Superior temporal gyrus (tissue), 1 donor: ENCODE data around the gene NBEA.
A peak's percentile ranks its signal among the peaks of the same experiment; 100 is the strongest.
"Not testable (repeated sequence)": the region's sequence is repeated elsewhere in the genome, so short reads cannot be mapped to it uniquely, and the experiment has no call there.

Experiments
- DNase-seq: peaks from one replicate; pipeline ENCODE4 v3.0.0-alpha.2; 2016; ENCODE audit errors: extremely low spot score

The NBEA gene

DNA sequence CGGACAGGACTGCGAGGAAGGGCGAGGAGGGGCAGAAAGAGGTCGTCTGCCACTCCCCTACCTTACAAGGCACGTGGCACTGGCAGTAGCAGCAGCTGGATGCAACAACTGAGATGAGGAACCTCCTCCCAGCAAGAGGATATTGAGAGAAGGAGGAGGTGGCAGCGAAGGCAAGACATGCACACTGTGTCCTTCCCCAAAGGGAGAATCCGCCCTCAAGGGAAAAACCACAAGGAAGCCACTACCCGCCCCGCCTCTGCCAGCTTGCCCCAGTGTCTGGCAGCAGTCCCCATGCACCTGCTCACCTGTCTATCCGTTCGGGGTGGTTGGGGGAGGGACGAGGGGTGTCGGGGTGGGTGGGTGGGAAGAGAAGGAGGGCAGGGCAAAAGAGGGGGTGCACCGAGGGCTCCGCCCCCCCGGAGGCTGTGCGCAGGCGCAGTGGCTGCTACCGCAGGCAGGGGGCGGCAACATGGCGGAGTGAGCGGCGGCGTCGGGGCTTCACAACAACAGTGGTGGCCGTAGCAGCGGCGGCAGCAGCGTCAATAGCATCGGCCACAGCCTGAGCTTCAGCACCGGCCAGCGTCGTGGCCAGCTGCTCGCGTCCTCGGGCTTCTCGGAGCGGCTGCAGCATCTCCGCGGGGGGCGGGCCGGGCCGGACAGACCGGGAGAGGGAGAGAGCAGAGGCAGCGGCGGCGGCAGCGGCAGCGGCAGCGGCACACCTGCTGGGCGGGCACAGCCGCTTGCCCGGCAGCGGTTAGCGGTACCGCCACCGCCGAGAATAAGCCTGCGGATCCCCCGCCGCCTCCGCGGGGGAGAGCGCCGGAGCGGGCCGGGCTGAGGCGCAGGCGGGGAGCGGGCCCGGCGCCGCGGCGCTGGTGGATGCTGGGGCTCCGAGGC lies at the start of gene NBEA:
NBEA (plus strand) TSS at position 436 of the 897 bp plus-strand sequence. CDS start 551 bp downstream, outside the sequence.
- DNase-seq: peak; percentile 80

DNA sequence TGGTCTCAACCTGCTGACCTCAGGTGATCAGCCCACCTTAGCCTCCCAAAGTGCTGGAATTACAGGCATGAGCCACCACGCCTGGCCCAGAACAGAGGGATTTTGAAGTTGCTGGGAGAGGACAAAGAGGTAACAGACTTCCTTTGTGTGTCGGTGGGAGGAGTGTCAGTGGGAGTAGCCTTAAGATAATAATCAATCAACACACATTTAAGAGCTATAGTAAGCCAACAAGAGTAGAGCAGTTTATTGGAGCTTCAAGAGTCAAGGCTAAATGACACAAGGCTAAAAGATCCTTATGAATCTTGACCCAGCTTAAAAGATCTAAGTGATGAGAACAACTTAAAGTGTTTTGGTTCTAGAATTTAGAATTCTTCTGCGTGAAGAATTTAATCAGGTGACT lies 47.3 kb upstream of the NBEA start:
- DNase-seq: no peak

DNA sequence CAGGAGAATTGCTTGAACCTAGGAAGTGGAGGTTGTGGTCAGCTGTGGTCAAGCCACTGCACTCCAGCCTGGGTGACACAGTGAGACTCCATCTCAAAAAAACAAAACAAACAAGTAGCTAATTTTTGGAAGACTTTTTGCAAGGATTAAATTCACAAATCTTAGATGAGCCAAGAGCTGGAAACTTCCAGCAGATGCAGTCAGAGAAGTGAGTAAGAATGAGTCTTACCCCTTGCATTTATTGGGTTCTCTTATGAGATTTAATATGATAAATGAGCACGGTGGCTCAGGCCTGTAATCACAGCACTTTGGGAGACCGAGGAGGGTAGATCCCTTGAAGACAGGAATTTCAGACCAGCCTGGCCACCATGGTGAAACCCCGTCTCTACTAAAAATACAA lies 44.9 kb upstream of the NBEA start:
- DNase-seq: no peak

GRCh38 chr13:34899888-34900287 lies 42.2 kb upstream of the NBEA start:
- DNase-seq: no peak

DNA sequence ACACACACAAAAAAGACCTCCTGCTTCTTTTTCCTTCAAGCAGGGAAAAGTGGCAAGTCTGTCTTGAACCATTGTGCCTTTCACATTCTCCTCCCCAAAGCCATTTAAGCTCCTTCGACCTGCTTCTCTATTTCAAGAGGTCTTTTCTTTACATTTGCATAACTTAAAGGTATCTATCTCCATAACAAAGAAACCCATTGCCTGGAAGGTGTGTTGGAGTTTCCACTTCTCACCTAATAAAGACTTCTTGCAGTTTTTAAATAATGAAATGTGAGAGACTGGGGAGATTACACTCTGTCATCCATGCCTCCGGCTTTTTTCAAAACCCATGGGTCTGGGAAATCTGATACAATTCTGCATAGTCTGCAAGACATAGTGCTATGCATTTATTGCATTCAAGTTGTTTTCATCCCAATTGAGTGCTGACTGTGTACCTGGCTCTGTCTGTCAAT lies 41.8 kb upstream of the NBEA start:
- no peak for DNase-seq

GRCh38 chr13:34901572-34901971 lies 40.5 kb upstream of the NBEA start:
- no peak for DNase-seq

DNA sequence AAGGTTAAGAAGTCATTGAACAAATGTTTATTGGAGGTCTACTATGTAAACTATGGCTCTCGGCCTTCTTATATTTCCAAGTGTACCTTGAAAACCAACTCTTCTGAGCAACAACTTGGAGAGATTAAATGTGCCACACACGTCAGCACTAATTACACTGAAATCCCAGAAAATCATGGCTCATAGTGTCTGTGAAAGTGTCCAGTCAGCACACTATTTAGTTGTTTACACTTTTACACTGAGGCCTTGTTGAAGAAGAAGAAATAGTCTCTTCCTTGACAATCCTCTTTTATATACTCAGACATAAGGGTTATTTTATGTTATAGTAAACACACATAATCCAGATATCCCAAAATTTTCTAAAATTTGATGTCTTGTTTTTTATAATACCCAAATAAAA lies 30.9 kb upstream of the NBEA start:
- no peak for DNase-seq

DNA sequence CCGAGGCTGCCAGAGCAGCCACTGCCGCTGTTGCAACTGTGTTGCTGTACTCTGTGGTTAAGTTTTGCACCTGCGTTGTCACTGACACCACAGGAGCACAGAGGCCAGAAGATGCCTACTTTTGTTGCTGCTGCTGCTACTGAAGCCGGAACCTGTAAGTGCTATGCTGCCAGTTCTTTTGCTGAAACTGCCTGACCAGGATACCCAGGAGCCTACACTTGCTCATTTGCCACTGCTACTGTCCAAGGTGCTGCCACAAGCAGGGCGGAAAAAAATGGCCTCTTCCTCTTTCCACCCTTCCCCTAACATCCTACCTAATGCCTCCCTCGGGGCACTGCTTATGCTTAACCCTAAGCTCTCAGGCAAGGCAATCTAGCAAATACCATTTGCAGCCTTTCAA lies 29.0 kb upstream of the NBEA start:
- no peak for DNase-seq

DNA sequence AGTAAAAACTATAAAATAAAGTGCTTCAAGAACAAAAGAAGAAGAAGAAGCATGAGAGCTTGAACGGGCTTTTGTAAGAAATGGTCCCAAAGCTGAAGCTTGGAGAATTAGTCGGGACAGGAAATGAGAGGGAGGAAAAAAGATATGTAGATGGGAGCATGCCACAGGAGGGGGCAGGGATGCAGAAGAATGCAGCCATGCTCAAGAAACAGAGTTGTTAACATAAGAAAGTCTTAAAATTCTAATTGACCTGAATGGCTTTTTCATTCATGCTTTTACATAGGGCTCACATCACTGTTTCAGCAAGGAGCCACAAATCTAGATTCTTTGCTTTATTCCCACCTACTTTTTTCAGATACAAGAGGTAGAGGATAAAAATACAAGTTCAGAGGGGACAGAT lies 27.7 kb upstream of the NBEA start:
- DNase-seq: no peak

GRCh38 chr13:34926508-34926907 lies 15.6 kb upstream of the NBEA start:
- DNase-seq: no peak

- DNase-seq: not testable (repeated sequence)
Observed at GRCh38 chr13:34928676-34929075, 13.4 kb upstream of the NBEA start.

- DNase-seq: no peak
Observed at GRCh38 chr13:34931572-34931971, 10.5 kb upstream of the NBEA start.

- DNase-seq: no peak
Observed at GRCh38 chr13:34933349-34933748, 8.7 kb upstream of the NBEA start.

DNA sequence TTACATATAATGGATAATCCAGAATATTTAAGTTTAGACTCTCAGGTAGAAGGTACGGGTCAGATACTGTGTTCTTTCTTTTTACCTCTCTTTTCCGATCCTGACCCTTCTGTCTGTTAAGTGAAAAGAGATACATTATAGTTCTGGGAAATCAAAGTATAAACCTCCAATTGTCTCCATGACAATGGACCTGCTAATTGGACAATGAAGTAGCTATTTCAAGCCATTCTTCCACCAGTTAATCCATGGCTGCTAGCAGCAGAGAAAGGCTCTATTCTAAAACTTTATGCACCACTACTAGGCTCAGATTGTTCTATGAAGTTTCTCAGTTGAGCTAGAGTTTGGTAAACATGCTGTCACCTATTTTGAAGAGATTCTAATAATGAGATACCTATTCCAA lies 8.3 kb upstream of the NBEA start:
- no peak for DNase-seq

- no peak for DNase-seq
Observed at GRCh38 chr13:34935841-34936240, 6.2 kb upstream of the NBEA start.

DNA sequence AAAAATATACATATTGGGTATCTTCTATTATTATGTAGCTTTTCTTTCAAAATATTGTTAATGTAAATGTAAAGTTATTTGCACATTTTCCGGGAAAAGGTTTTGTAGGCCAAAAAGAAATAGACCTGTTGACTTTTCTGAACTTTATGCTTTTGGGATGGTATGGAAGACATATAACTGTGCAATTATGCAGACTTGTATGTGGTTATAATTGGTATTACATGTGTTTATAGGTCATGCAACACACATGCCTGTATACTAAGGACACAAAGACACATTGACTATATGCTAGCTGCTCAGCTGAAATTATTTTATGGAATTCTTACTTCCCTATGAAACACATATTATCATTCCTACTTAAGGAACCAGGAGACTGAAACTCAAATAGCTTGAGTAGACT lies 2.3 kb upstream of the NBEA start:
- DNase-seq: no peak

DNA sequence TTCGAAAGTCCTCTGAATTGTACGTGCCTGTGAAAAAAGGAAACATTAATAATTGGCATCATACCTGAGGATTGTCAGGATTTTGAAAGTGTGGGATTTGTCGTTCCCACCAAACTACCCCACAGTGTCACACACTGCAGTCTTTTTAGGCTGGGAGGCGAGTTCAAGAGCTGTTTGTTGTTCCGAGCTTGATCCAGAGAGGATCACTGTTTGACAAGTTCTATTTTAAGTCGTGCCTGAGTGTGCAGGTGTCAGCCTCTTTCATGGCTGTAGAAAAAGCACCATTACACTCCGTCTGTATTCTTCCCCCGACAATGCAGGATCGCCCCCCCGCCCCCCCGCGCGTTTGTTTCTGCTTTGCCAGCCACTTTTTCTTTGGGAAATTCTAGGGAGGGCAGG lies 635 bp upstream of the NBEA start:
- no peak for DNase-seq

DNA sequence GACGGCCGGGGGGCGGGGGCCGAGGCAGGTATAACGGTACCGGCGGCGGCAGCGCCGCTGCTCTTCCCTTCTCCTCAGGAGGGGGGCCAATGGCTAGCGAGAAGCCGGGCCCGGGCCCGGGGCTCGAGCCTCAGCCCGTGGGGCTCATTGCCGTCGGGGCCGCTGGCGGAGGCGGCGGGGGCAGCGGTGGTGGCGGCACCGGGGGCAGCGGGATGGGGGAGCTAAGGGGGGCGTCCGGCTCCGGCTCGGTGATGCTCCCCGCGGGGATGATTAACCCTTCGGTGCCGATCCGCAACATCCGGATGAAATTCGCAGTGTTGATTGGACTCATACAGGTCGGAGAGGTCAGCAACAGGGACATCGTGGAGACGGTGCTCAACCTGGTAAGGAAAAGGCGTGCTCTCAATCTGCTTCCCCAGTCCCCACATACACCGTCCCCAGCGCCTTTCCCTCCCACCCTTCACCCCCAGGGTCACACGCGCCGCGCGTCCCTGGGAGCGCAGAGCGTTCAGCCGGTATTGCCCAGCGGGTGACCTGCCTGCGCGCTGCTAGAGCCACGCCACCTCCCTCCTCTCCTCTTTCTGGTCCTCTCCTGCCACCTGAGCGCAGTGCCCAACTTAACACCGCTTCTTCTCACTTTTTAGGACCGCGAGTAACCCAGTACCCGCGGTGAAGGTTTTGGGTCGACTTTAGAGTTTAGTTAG lies 814 bp downstream of the NBEA start:
- no peak for DNase-seq

DNA sequence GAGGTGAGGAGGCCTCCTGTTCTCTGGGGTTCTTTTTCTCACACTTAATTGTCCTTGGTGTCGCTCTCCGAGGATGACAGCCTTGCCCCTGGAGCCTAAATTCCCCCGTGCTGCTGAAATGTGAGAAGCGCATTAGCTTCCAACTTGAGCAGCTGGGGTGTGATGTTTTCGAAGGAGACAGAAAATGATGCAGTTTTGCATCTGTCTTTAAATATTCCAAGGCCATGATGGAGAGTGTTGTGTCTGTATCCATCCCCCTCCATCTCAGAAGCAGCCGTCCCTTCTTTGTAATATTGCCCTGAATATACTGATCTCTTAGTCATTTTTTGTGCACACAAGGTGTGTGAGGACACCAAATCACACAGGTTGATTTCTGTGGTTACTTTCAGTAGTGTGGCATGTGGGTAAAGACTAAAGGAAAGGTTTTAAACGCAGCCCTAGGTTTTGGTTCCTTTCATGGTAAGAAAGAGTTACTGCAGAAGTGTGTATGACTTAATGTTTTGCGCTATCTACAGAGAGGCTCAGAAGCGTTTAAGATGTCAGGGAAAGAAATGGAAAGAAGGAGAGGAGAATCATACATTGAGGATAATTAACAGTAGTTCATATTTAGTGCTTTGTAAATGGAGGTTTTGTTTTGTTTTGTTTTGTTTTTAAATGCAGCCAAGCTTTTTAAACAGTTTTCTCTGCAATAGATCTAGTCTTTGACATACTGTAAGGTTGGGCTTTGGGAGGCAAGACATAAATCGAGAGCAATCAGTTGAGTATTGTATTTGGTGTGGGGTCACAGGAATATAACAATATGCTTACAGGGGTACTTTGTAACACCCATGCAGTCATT lies 1.6 kb downstream of the NBEA start:
- DNase-seq: peak; percentile 64

GRCh38 chr13:34944274-34944634 lies 2.2 kb downstream of the NBEA start:
- no peak for DNase-seq

DNA sequence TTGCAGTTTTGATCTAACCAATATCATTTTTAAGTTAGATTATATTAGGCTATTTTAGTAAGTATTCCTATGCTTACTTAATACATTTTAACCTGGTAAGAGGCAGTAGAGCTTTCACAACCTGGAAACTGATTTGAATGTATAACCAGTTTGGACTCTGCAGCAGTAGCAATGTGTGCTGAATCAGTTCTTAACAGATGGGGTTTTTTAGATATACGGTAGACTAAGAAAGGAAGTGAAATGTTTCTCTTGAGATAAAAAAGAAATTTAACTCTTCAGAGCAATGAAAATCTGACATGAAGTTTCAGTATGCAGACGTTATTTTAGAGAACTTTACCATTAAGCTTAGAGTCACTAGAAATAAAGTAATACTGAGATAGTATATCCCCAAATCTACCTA lies 2.7 kb downstream of the NBEA start:
- no peak for DNase-seq

GRCh38 chr13:34951528-34951927 lies 9.5 kb downstream of the NBEA start:
- no peak for DNase-seq
